WTC11 (cell line): Measurements from ENCODE around the gene ZNF414. TPM values are rescaled to one million over a fixed set of nuclear protein-coding genes. Genes with fewer than 3 reads are reported as not detected.

ENCODE experiments used
- ATAC-seq: fragments of 200-7000 bp; cut with Tn5 transposase; 2 replicates; pipeline ENCODE4 v1.10.0; 2021; ENCODE audit warnings: mild to moderate bottlenecking, moderate library complexity
- CTCF ChIA-PET: fragments of 300-600 bp; sonication (Branson Sonifier 250); formaldehyde crosslinking; loops from one replicate; lab custom pipeline; 2021; ENCODE audit warnings: antibody characterized with exemption; lab: Charles Lee
- POLR2A ChIA-PET: fragments of 350-600 bp; sonication (Branson Sonifier 250); formaldehyde crosslinking; loops from one replicate; lab custom pipeline; 2021; ENCODE audit warnings: antibody characterized with exemption; lab: Charles Lee
- DNase-seq: peaks from one replicate; pipeline ENCODE4 v3.0.0; 2021; ENCODE audit warnings: low spot score
- H3K27ac Mint-ChIP-seq: 2 replicates; pipeline ENCODE4 v1.8.0; 2021; ENCODE audit warnings: mixed read lengths
- H3K27me3 Mint-ChIP-seq: 2 replicates; pipeline ENCODE4 v1.8.0; 2021; ENCODE audit warnings: low read depth, mild to moderate bottlenecking, moderate library complexity, mixed read lengths
- H3K36me3 Mint-ChIP-seq: 2 replicates; pipeline ENCODE4 v1.8.0; 2021; ENCODE audit warnings: mixed read lengths
- H3K4me1 Mint-ChIP-seq: 2 replicates; pipeline ENCODE4 v1.8.0; 2022; ENCODE audit warnings: mixed read lengths
- H3K4me3 Mint-ChIP-seq: 2 replicates; pipeline ENCODE4 v1.8.0; 2021; ENCODE audit warnings: mild to moderate bottlenecking, moderate library complexity, mixed read lengths
- H3K9me3 Mint-ChIP-seq: 2 replicates; pipeline ENCODE4 v1.8.0; 2021; ENCODE audit warnings: mixed read lengths
- CTCF ChIP-seq: fragments of 200-600 bp; IDR thresholded peaks from 2 replicates; pipeline ENCODE4 v1.8.0; 2022; ENCODE audit warnings: antibody characterized with exemption
- E2F1 ChIP-seq: sonication (generic); formaldehyde crosslinking; IDR thresholded peaks from 2 replicates; pipeline ENCODE4 v1.8.0; 2022; ENCODE audit warnings: mild to moderate bottlenecking, missing genetic modification reagents
- ELF4 ChIP-seq: sonication (generic); formaldehyde crosslinking; IDR thresholded peaks from 2 replicates; pipeline ENCODE4 v1.8.1; 2022; ENCODE audit warnings: low read depth, mild to moderate bottlenecking, moderate library complexity, missing genetic modification reagents
- ERG ChIP-seq: fragments of 250-450 bp; sonication (Bioruptor Pico); IDR thresholded peaks from 2 replicates; pipeline ENCODE4 v1.8.0; 2021; ENCODE audit warnings: mild to moderate bottlenecking
- ESRRA ChIP-seq: sonication (generic); formaldehyde crosslinking; IDR thresholded peaks from 2 replicates; pipeline ENCODE4 v1.8.1; 2022; ENCODE audit warnings: mild to moderate bottlenecking, missing genetic modification reagents, borderline replicate concordance
- FOXJ3 ChIP-seq: sonication (generic); formaldehyde crosslinking; IDR thresholded peaks from 2 replicates; pipeline ENCODE4 v1.9.0; 2021; ENCODE audit warnings: missing genetic modification reagents, mild to moderate bottlenecking, borderline replicate concordance
- GABPB1 ChIP-seq: sonication (generic); formaldehyde crosslinking; IDR thresholded peaks from 2 replicates; pipeline ENCODE4 v1.8.1; 2023; ENCODE audit warnings: mild to moderate bottlenecking, missing genetic modification reagents
- GRHL2 ChIP-seq: fragments of 250-450 bp; sonication (Bioruptor Pico); IDR thresholded peaks from 2 replicates; pipeline ENCODE4 v1.8.0; 2022; ENCODE audit warnings: mild to moderate bottlenecking, moderate library complexity; ENCODE audit not compliant: insufficient replicate concordance, severe bottlenecking
- JUN ChIP-seq: sonication (generic); formaldehyde crosslinking; IDR thresholded peaks from 2 replicates; pipeline ENCODE4 v1.8.0; 2023; ENCODE audit warnings: mild to moderate bottlenecking, missing genetic modification reagents
- MXD4 ChIP-seq: fragments of 250-450 bp; sonication (Bioruptor Pico); IDR thresholded peaks from 2 replicates; pipeline ENCODE4 v1.8.0; 2021; ENCODE audit warnings: mild to moderate bottlenecking, moderate library complexity, borderline replicate concordance
- MYBL2 ChIP-seq: sonication (generic); formaldehyde crosslinking; IDR thresholded peaks from 2 replicates; pipeline ENCODE4 v1.8.1; 2023; ENCODE audit warnings: mild to moderate bottlenecking, moderate library complexity, missing genetic modification reagents
- NFATC4 ChIP-seq: fragments of 250-450 bp; sonication (Bioruptor Pico); IDR thresholded peaks from 2 replicates; pipeline ENCODE4 v1.9.0; 2021; ENCODE audit warnings: mild to moderate bottlenecking
- OVOL2 ChIP-seq: fragments of 250-450 bp; sonication (Bioruptor Pico); IDR thresholded peaks from 2 replicates; pipeline ENCODE4 v1.9.0; 2021; ENCODE audit warnings: mild to moderate bottlenecking, borderline replicate concordance
- SMAD3 ChIP-seq: sonication (generic); formaldehyde crosslinking; IDR thresholded peaks from 2 replicates; pipeline ENCODE4 v1.8.0; 2022; ENCODE audit warnings: missing genetic modification reagents, mild to moderate bottlenecking, borderline replicate concordance
- SMAD4 ChIP-seq: sonication (generic); formaldehyde crosslinking; IDR thresholded peaks from 2 replicates; pipeline ENCODE4 v1.8.0; 2022; ENCODE audit warnings: mild to moderate bottlenecking, missing genetic modification reagents
- TEAD1 ChIP-seq: sonication (generic); formaldehyde crosslinking; IDR thresholded peaks from 2 replicates; pipeline ENCODE4 v1.8.0; 2022; ENCODE audit warnings: mild to moderate bottlenecking, missing genetic modification reagents
- USF1 ChIP-seq: sonication (generic); formaldehyde crosslinking; IDR thresholded peaks from 2 replicates; pipeline ENCODE4 v1.8.0; 2022; ENCODE audit warnings: mild to moderate bottlenecking, missing genetic modification reagents
- ZMAT4 ChIP-seq: fragments of 250-450 bp; sonication (Bioruptor Pico); IDR thresholded peaks from 2 replicates; pipeline ENCODE4 v1.9.0; 2021; ENCODE audit warnings: mild to moderate bottlenecking
- ZNF138 ChIP-seq: sonication (generic); formaldehyde crosslinking; conservative IDR thresholded peaks from 2 replicates; pipeline ENCODE4 v1.8.1; 2022; ENCODE audit warnings: mild to moderate bottlenecking, moderate library complexity, missing genetic modification reagents
- ZNF232 ChIP-seq: sonication (generic); formaldehyde crosslinking; IDR thresholded peaks from 2 replicates; pipeline ENCODE4 v1.8.0; 2022; ENCODE audit warnings: mild to moderate bottlenecking, missing genetic modification reagents
- total RNA-seq: library from RNA; stranded (reverse); gene quantifications from 3 replicates; pipeline ENCODE4 v1.2.3, GENCODE V29; 2021

ZNF414 gene
- total RNA-seq, 1 experiment from 2014 or later, result 38.2 TPM

- POLR2A ChIA-PET, result interaction anchor here (0.6 kb wide), 1 partner anchor 18 kb away, joined by 6 read pairs; no protein-coding TSS in a partner anchor
- Mint-ChIP-seq H3K4me3 (no peak overlapping the region), H3K9me3 (no peaks in the 10 kb centered on the region), H3K4me1 (peaks cover 3% of the 10 kb centered on the region; the same call in 1 of the 2 replicates), H3K27me3 (no peaks in the 10 kb centered on the region), H3K27ac (peak overlapping the region; percentile 78; the same call in 1 of the 2 replicates), H3K36me3 (peaks cover 89% of the 10 kb centered on the region)
- TF ChIP-seq ZMAT4 (no peak), GRHL2 (no peak), ZNF138 (no peak), E2F1 (CRISPR knock-in tag) (no peak)
- CTCF ChIA-PET, result interaction anchor here (1.4 kb wide), 1 partner anchor 18 kb away, joined by 3 read pairs; no protein-coding TSS in a partner anchor
- ATAC-seq, result no peak
- no peak for DNase-seq
These were observed 40.1 kb downstream of the ZNF414 start for GRCh38 chr19:8473648-8474476.

- DNase-seq (no peak), ATAC-seq (no peak)
- TF ChIP-seq ERG (CRISPR knock-in tag) (no peak), TEAD1 (no peak), GRHL2 (no peak), OVOL2 (CRISPR knock-in tag) (no peak)
- Mint-ChIP-seq H3K4me3 (no peak overlapping the region), H3K9me3 (no peaks in the 10 kb centered on the region), H3K36me3 (peaks cover 95% of the 10 kb centered on the region), H3K4me1 (no peaks in the 10 kb centered on the region), H3K27ac (peak overlapping the region; percentile 90), H3K27me3 (no peaks in the 10 kb centered on the region)
- ChIA-PET CTCF (interaction anchor here (0.6 kb wide), 1 partner anchor 14 kb away, joined by 5 read pairs; no protein-coding TSS in a partner anchor), POLR2A (no interaction called here)
These were observed 44.2 kb downstream of the ZNF414 start for GRCh38 chr19:8469613-8470368.

GRCh38 chr19:8468761-8469373 is 45.1 kb downstream of the ZNF414 start:
- CTCF ChIA-PET, result interaction anchor here (0.6 kb wide), 1 partner anchor 13 kb away, joined by 5 read pairs; no protein-coding TSS in a partner anchor
- H3K9me3 Mint-ChIP-seq, result no peaks in the 10 kb centered on the region

GRCh38 chr19:8468124-8468523 is 45.8 kb downstream of the ZNF414 start:
- ATAC-seq, result no peak
- H3K4me1 Mint-ChIP-seq, result no peaks in the 10 kb centered on the region
- H3K36me3 Mint-ChIP-seq, result peaks cover 94% of the 10 kb centered on the region
- DNase-seq, result no peak
- POLR2A ChIA-PET, result no interaction called here
- no peak overlapping the region for H3K4me3 Mint-ChIP-seq
- peak overlapping the region; percentile 24; the same call in 1 of the 2 replicates for H3K27ac Mint-ChIP-seq
- H3K9me3 Mint-ChIP-seq, result no peaks in the 10 kb centered on the region
- CTCF ChIA-PET, result interaction anchor here (1.3 kb wide), 1 partner anchor 111 kb away, joined by 3 read pairs; no protein-coding TSS in a partner anchor
- no peaks in the 10 kb centered on the region for H3K27me3 Mint-ChIP-seq
- no peak for TF ChIP-seq ZNF232 (CRISPR knock-in tag)
- TF ChIP-seq NFATC4 (CRISPR knock-in tag), result no peak
- TF ChIP-seq CTCF, result no peak
- TF ChIP-seq JUN (CRISPR knock-in tag), result no peak
- no peak for TF ChIP-seq MXD4 (CRISPR knock-in tag)
- TF ChIP-seq SMAD4, result no peak
- no peak for TF ChIP-seq FOXJ3 (CRISPR knock-in tag)
- TF ChIP-seq ELF4, result no peak
- no peak for TF ChIP-seq GRHL2

More at GRCh38 chr19:8468761-8469373, 45.1 kb downstream of the ZNF414 start:
- POLR2A ChIA-PET, result no interaction called here
- no peak overlapping the region for H3K4me3 Mint-ChIP-seq
- no peaks in the 10 kb centered on the region for H3K4me1 Mint-ChIP-seq
- TF ChIP-seq ZNF138, result no peak
- no peak for TF ChIP-seq MYBL2 (CRISPR knock-in tag)
- TF ChIP-seq ESRRA, result no peak
- TF ChIP-seq GABPB1 (CRISPR knock-in tag), result no peak
- TF ChIP-seq USF1 (CRISPR knock-in tag), result no peak
- TF ChIP-seq SMAD3 (CRISPR knock-in tag), result no peak
- no peak for TF ChIP-seq JUN (CRISPR knock-in tag)
- no peak for TF ChIP-seq MXD4 (CRISPR knock-in tag)
- TF ChIP-seq, all 79 proteins: peak for 0
- ATAC-seq (no peak), DNase-seq (no peak)
- Mint-ChIP-seq H3K27ac (peak overlapping the region; percentile 52), H3K27me3 (no peaks in the 10 kb centered on the region), H3K36me3 (peaks cover 95% of the 10 kb centered on the region)
